Skeletal muscle satellite cell (primary cell): ENCODE results near the gene REPS1.
"Not testable (repeated sequence)": the region's sequence is repeated elsewhere in the genome, so short reads cannot be mapped to it uniquely, and the experiment has no call there.

ENCODE experiments used
- H3K27me3 ChIP-seq: 2 replicates; pipeline ENCODE4 v1.7.0; 2013; ENCODE audit warnings: low read length; ENCODE audit not compliant: control insufficient read depth, insufficient read depth
- H3K36me3 ChIP-seq: 2 replicates; pipeline ENCODE4 v1.7.0; 2013; ENCODE audit warnings: mild to moderate bottlenecking, control low read depth, low read length; ENCODE audit not compliant: insufficient read depth
- H3K4me1 ChIP-seq: 2 replicates; pipeline ENCODE4 v1.7.0; 2013; ENCODE audit warnings: low read length; ENCODE audit not compliant: control insufficient read depth, insufficient read depth
- H3K4me2 ChIP-seq: 2 replicates; pipeline ENCODE4 v1.7.0; 2013; ENCODE audit warnings: mild to moderate bottlenecking, low read length
- H3K4me3 ChIP-seq: 2 replicates; pipeline ENCODE4 v1.7.0; 2013; ENCODE audit warnings: low read length
- H3K9ac ChIP-seq: 2 replicates; pipeline ENCODE4 v1.7.0; 2013; ENCODE audit warnings: mild to moderate bottlenecking, low read depth, low read length, moderate library complexity
- H3K9me3 ChIP-seq: replicated peaks from 2 replicates; pipeline ENCODE4 v1.7.0; 2013; ENCODE audit warnings: mild to moderate bottlenecking, control low read depth, low read length

The REPS1 gene

DNA sequence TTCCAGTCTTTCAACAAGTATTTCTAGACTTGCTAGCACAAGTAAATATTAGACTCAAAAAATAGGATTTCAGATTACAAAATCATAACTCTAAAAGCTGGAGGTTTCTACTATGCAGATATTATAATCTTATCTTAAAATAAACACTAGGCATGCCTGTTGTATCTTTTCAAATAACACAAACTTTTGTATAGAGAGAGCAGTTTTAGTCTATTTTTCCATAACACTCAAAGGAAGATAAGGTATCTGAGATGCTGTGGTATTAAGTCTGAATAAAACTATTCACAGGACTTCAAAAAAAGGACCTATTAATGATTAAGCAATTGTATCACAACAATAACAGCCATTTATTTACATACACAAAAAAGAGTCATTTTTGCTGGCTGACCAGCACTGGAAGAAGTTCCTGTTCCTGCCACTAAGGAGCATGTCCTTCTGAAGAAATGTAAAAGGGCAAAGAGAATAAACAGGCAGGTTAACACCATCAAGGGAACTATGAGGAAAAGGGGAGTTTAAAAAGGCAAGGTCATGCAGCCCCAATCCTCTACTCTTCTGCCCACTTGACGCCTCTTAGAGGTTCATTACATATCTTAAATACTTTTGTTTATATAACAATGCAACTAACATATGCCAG, 39.4 kb downstream of the REPS1 start:
- Histone ChIP-seq H3K4me1 (peaks cover 24% of the 10 kb centered on the region), H3K36me3 (peaks cover 11% of the 10 kb centered on the region), H3K9me3 (no peaks in the 10 kb centered on the region), H3K4me3 (no peak overlapping the region), H3K4me2 (no peak overlapping the region), H3K27me3 (no peaks in the 10 kb centered on the region), H3K9ac (no peak overlapping the region)

DNA sequence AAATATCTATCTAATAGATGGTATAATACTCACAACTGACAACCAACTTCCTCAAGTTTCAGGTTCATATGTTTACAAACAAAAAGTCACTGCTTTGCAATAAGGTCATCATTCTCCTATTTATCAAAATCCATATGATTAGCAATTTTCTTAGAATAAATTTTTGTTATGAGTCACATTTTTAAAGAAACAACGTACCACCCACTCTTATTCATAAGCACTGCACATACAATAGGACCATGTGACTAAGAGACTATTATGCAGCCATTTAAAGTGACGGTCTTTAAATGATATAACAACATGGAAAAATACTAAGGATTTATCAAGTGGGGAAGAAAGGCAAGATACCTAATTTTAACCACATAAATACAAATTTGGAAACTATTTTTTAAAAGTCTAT, 40.0 kb downstream of the REPS1 start:
- Histone ChIP-seq H3K27me3 (no peaks in the 10 kb centered on the region), H3K4me1 (peaks cover 20% of the 10 kb centered on the region), H3K36me3 (peaks cover 18% of the 10 kb centered on the region), H3K9ac (no peak overlapping the region), H3K9me3 (no peaks in the 10 kb centered on the region), H3K4me3 (no peak overlapping the region), H3K4me2 (no peak overlapping the region)

DNA sequence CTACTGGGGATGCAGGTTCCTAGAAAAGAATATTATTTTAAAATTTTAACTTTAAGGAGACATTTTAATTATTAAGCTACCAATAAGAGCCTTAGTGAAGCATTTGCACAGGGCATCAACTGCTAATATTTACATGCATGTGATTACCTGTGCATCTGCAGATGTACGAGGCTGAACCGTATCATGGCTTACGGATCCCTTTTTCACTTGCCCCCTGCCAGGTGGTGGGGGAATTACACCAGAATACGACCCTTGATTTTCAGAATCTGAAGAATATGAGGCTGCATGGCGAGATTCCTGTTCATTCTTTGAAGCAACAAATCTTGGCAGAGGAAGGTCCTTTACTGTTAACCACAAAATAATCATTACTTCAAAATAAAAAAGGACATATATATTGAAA, 42.7 kb downstream of the REPS1 start:
- H3K27me3 ChIP-seq, result no peaks in the 10 kb centered on the region
- H3K4me3 ChIP-seq, result no peak overlapping the region
- no peak overlapping the region for H3K4me2 ChIP-seq
- H3K36me3 ChIP-seq, result peaks cover 28% of the 10 kb centered on the region
- H3K9ac ChIP-seq, result no peak overlapping the region
- peaks cover 19% of the 10 kb centered on the region for H3K4me1 ChIP-seq
- H3K9me3 ChIP-seq, result no peaks in the 10 kb centered on the region

DNA sequence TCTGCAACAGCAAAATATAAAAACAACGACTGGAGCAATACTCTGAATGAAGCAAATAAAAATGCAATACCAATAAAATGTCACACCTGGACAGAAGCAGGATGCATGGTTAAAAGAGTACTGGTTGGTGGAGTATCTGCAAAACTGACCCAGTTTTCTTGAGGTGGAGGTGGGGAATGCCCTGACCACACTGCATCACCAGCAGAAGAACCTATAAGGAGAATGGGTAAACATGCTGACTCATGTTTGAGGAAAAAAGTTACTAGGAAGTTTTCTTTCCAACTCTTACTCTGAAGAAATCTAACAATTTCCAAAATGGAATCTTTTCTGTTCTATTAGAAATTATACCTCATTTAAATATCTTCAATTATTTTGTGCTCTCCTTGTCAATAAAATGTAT, 43.6 kb downstream of the REPS1 start:
- Histone ChIP-seq H3K4me3 (no peak overlapping the region), H3K27me3 (no peaks in the 10 kb centered on the region), H3K4me2 (peak overlapping the region; percentile 19), H3K9me3 (no peaks in the 10 kb centered on the region), H3K9ac (no peak overlapping the region), H3K36me3 (peaks cover 32% of the 10 kb centered on the region), H3K4me1 (peaks cover 19% of the 10 kb centered on the region)

DNA sequence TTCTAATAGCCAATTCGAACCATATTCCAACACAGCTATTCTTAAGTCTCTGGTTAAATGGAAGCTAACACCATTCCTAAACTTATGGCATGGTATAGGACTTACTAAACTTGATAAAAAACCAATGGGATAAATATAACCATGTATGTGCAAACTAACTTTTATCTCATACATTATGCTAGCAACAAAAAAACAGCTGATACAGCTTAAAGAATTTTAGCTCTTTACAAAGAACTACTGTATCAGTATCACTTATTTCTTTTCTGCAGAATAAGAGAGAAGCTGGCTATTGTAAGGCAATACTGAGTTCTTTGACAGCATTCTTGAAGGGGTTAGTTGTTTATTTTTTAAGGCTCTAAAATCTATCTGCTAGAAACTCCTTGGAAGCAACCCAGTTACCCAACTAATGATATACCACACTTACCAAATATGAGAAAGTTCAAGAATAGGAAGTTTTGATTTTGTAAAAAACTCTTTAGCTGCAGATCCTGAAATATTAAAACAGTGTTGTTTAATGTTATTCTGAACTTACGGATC, 44.9 kb downstream of the REPS1 start:
- no peak overlapping the region for H3K9ac ChIP-seq
- no peaks in the 10 kb centered on the region for H3K27me3 ChIP-seq
- peaks cover 32% of the 10 kb centered on the region for H3K36me3 ChIP-seq
- no peaks in the 10 kb centered on the region for H3K9me3 ChIP-seq
- H3K4me2 ChIP-seq, result no peak overlapping the region
- H3K4me1 ChIP-seq, result peaks cover 12% of the 10 kb centered on the region
- no peak overlapping the region for H3K4me3 ChIP-seq

DNA sequence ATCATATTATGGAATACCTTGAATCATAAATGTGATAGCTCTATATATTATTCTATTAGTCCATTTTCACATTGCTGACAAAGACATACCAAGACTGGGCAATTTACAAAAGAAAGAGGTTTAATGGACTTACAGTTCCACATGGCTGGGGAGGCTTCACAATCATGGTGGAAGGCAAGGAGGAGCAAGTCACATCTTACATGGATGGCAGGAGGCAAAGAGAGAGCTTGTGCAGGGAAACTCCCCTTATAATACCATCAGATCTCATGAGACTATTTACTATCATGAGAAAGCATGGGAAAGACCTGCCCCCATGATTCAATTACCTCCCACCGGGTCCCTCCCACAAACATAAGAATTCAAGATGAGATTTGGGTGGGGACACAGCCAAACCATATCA, 51.2 kb downstream of the REPS1 start:
- H3K9ac ChIP-seq, H3K9me3 ChIP-seq, H3K4me2 ChIP-seq, H3K4me3 ChIP-seq, H3K4me1 ChIP-seq, H3K27me3 ChIP-seq: not testable (repeated sequence)
- peaks cover 12% of the 10 kb centered on the region for H3K36me3 ChIP-seq

DNA sequence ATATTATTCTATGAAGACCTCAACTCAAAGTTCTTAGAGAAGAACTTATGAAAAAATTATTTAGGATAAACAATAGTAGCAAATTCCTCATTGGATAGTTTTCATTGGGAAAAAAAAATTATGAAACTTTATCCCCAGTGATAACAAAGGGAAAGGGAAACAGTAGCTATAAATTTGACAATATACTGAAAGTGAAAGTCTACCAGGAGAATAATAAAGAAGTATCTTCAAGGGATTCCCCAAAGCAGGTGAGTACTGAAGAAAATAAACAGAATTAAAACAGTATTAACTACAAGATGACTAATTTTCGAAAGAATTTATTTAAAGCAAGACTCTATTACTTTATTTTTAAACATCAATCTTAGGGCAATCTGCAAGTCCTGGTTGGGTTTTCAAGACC, 56.4 kb downstream of the REPS1 start:
- H3K9me3 ChIP-seq, result no peaks in the 10 kb centered on the region
- H3K4me3 ChIP-seq, result no peak overlapping the region
- no peaks in the 10 kb centered on the region for H3K36me3 ChIP-seq
- H3K4me2 ChIP-seq, result no peak overlapping the region
- H3K27me3 ChIP-seq, result no peaks in the 10 kb centered on the region
- no peak overlapping the region for H3K9ac ChIP-seq
- H3K4me1 ChIP-seq, result no peaks in the 10 kb centered on the region

DNA sequence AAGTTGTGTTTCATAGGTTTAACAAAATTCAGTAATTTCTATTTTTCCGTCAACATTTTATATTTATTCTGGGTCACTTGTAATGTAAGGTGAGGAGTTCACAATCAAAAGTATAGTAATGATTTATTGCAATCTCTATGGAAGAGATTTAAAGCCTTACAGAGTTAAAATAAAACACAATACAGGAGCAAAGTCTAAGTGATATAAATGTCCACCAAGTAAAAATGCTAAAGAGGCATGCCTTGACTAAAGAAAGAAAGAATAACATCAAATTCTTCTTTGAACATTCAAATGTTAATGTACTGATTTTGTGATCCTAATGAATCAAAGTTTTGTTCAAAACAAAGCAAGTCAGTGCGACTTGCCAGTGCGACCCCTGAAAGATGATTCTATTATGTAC, 61.5 kb downstream of the REPS1 start:
- Histone ChIP-seq H3K4me3 (no peak overlapping the region), H3K27me3 (no peaks in the 10 kb centered on the region), H3K4me1 (no peaks in the 10 kb centered on the region), H3K36me3 (no peaks in the 10 kb centered on the region), H3K9ac (no peak overlapping the region), H3K9me3 (no peaks in the 10 kb centered on the region), H3K4me2 (no peak overlapping the region)

DNA sequence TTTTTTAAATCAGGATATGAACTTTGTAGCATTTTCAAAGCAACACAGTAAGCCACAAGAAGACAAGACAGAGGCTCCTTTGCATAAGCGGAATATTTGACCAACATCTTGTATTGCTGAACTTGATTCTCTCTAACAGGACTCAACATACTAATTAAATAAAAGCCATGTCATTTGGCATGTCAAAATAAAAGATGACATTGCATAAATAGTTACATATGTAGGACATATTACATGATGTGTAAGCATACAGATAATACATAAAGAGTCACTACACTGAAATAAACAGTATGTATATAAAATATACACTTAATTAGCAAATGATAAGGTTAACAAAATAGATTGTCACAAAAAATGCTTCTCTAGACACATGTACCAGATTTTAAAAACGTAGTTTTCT, 62.2 kb downstream of the REPS1 start:
- Histone ChIP-seq H3K4me3 (no peak overlapping the region), H3K9ac (no peak overlapping the region), H3K4me2 (no peak overlapping the region), H3K27me3 (no peaks in the 10 kb centered on the region), H3K9me3 (no peaks in the 10 kb centered on the region), H3K4me1 (no peaks in the 10 kb centered on the region), H3K36me3 (peaks cover 2% of the 10 kb centered on the region)

DNA sequence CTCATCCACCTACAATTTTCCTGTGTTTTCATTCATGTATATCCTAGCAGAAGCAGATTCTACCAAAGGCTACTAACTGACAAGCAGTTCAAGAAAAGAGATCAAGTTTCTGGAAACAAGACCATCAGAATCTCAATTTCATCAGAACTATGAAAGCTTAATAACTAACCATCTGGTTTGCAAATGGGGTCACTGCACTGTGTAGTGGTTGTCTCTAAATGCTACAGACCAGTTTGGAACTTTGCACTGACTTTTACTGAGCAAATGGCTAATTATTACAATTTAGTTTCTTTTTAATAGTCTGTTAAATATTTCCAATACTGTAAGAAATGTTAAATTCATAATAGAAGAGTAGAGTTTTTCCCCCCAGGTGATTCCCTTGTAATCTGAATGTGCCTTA, 64.5 kb downstream of the REPS1 start:
- H3K9me3 ChIP-seq, result no peaks in the 10 kb centered on the region
- peaks cover 12% of the 10 kb centered on the region for H3K36me3 ChIP-seq
- no peak overlapping the region for H3K4me2 ChIP-seq
- H3K4me3 ChIP-seq, result no peak overlapping the region
- H3K27me3 ChIP-seq, result no peaks in the 10 kb centered on the region
- no peak overlapping the region for H3K9ac ChIP-seq
- no peaks in the 10 kb centered on the region for H3K4me1 ChIP-seq

DNA sequence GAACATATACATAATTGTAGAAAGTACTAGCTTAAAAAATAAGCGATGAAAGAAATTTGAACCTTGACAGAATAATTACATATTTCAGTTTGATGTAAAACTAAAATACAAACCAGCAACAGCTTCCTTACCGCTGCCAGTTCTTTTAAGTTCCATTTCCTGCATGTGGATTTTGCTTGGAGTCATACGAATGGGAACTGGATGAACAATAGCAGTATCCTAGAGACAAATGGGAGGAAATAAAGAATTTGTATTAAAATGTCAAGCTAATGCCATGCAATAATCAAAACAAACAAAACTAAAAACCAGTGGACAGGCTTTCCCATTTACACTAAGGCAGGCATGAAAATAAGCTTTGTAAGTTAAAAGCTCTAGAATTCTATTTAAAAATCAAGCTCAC, 67.1 kb downstream of the REPS1 start:
- Histone ChIP-seq H3K4me2 (no peak overlapping the region), H3K9ac (no peak overlapping the region), H3K36me3 (peaks cover 12% of the 10 kb centered on the region), H3K9me3 (no peaks in the 10 kb centered on the region), H3K4me3 (no peak overlapping the region), H3K27me3 (no peaks in the 10 kb centered on the region), H3K4me1 (no peaks in the 10 kb centered on the region)

DNA sequence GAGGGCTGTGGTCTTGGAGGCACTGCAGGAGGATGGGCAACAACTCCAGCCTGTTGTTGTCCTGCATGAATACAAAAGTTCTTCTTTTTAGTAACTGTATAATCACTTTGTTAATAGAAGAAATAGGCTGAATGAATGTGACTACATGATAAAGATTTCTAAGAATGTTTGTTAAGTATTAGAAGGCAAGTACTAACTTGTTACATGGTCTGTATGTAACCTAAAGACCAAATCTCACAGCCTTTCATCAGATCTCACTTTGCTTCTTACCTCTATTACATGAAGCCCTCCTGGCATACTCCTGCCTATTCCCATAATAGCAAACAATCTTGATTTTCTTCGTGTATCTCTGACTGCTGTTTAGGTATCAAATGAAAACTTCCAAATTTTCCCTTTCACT, 73.4 kb downstream of the REPS1 start:
- Histone ChIP-seq H3K9ac (no peak overlapping the region), H3K4me3 (no peak overlapping the region), H3K36me3 (peaks cover 41% of the 10 kb centered on the region), H3K27me3 (no peaks in the 10 kb centered on the region), H3K4me2 (no peak overlapping the region), H3K4me1 (no peaks in the 10 kb centered on the region), H3K9me3 (no peaks in the 10 kb centered on the region)
